Measurements from ENCODE around the gene GJA1.

GRCh38 chr6:121437851-121438651 is 2.6 kb downstream of the GJA1 start:
- no peak for TF ChIP-seq CTCF (IDR thresholded peaks at IDR 0.05 in 4 of 5, conservative IDR thresholded peaks at IDR 0.05 in 1 of 5)
- peak in 1 of 2 donors; percentile 4 for TF ChIP-seq POLR2A (IDR thresholded peaks at IDR 0.05)
